Embryonic facial prominence (tissue), 1 donor: ENCODE results near the gene ZNF18.
"Not testable (repeated sequence)": the region's sequence is repeated elsewhere in the genome, so short reads cannot be mapped to it uniquely, and the experiment has no call there.

Source experiments
- DNase-seq: peaks from one replicate; pipeline ENCODE4 v3.0.0-alpha.2; 2016; ENCODE audit errors: extremely low spot score

ZNF18 gene

DNA sequence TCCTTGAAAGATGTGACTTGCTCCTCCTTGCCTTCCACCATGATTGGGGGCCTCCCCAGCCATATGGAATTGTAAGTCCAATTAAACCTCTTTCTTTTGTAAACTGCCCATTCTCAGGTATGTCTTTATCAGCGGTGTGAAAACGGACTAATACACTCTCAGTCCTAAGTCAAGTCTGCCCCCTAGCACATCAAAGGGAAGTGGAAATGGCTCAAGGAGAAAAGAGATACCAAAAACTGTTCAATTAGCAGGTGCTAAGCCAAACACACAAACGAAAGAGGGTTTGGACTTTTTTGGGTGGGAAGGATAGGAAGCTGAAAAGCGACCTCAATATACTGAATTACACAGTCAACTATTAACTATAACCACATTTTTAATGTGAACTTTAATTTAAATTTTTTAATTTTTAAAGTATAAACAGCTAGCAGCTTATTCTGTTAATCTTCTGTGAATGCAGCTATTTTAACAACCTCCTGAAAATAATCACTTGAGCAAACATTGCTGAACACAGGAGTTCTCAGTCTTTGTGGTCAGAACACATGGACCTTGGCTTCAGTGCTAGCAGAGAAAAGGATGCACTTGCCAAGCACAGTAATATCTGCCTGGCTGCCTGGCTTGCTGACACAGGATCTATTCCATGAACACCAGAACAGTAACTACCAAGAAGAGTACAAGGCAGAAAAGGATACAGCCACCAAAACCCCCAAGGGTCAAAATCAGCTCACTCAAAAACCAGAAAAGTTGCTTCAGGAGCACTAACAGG is 10.9 kb downstream of the ZNF18 start:
- DNase-seq, result no peak

DNA sequence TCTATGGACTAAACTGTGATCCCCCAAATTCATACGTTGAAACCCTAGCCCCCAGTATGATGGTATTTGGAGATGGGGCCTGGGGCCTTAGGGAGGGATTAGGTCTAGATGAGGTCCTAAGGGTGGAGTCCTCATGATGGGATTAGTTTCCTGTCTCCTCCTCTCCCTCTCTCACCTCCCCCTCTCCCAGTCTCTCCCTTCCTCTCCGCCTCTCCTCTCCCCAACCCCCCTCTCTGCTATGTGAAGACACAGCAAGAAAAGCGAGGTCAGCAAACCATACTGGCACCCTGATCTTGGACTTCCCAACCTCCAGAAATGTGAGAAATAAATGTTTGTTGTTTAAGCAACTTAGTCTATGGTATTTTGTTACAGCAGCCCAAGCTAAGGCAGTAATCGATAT is 15.4 kb downstream of the ZNF18 start:
- no peak for DNase-seq

DNA sequence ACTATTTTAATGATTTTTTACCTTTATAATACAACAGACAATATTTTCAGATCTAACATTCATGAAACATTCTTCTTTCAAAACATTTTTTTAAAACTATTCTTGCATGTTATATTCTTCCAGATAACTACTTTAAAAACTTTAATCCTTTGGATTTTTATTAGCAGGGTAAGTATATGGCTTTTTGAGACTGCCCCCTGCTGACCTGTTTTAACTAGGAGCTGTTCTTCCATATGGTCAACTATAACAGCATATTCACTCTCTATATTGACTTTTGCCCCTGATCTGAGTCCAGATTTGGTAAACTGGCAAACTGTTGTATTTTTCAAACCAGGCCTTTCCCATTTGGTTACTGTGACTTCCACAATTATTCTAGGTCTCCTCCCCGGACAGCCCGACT is 16.5 kb downstream of the ZNF18 start:
- DNase-seq, result no peak

DNA sequence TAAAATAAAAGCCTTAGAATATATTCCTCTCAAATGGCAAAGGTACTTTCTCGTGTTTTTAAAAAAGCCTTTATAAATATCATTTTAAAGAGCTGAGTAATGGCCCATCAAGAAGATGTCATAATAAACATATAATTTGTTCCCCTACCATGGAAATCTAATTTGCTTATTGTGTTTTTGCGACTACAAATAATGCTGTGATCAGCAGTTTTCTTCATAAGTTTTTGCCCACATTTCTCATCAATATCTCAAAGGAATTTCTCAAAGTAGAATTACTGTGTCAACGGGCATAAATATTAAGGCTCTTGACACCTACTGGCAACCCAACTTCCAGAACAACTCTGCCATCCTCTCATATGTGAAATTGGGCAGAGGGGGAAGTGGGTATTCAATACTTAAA is 17.5 kb downstream of the ZNF18 start:
- no peak for DNase-seq

DNA sequence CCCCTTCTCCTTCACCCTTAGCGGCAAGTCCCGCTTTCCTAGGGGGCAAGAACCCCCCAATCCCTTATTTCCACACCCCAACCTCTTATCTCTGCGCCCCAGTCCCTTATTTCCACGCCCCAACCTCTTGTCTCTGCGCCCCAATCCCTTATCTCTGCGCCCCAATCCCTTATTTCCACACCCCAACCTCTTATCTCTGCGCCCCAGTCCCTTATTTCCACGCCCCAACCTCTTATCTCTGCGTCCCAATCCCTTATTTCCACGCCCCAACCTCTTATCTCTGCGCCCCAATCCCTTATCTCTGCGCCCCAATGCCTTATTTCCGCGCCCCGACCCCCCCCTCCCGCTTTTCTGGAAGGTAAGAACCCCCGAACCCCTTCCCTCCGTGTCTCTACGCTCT is 24.5 kb downstream of the ZNF18 start:
- DNase-seq, result not testable (repeated sequence)

DNA sequence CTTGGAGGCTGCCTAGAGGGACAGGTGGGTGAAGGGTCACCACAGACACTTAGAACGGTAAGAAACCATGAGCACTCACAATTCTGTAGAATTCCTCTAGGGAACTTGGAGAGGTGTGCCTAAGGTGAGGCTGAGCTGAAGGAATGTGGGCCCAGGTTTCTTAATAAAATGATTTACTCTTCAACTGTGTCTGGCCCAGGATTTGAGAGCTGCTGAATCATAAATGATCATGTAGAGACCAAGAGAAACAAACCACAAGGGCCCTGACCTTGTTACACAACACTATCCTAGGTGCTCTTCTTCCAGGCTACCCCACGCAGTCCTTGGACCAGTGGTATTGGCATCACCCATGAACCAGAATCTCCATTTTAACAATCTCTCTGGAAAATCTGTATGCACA is 27.7 kb downstream of the ZNF18 start:
- DNase-seq, result no peak

DNA sequence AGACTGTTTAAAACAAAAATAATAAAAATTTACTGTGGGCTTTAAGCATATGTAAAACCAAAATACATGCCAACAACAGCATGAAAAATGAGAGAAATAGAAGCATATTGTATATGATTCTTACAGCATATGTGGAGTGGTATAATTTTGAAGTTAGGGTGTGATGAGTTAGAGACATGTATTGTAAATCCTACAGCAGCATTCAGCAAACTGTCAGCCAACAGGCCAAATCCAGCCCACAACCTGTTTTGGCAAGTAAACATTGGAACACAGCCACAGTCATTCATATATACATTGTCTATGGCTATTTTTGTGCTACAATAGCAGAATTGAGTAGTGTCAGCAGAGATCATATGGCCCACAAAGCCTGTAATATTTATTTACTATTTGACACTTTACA is 42.3 kb downstream of the ZNF18 start:
- no peak for DNase-seq

DNA sequence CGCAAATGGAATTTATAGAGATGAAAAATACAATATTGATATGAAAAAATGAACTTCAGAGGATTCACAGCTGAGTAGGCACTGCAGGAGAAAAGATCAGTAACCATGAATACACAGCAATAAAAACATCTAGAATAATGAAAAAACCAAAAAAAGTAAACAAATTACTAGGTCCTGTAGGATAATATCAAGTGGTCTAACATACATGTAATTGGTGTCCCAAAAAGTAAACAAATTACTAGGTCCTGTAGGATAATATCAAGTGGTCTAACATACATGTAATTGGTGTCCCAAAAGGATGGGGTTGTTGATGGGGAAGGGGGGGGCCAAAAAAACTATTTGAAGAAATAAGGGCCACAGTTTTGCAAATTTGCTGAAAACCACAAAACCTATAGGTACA is 43.4 kb downstream of the ZNF18 start:
- no peak for DNase-seq

DNA sequence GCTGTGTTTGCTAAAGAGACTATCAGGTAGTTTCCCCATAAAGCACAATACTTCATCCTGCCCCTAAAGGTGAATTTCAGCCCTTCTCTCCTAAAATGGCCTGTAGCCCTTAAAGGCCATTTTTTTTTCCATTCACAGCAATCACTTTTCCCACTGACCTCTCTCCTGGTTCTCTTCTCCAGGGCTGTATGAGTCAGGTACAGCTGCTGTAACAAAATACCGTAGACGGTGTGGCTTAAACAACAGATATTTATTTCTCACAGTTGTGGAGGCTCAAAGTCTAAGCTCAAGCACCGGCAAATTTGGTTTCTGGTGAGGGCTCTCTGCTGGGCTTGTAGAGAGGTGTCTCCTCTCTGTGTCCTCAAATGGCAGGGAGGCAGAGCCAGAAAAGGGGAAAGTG is 44.7 kb downstream of the ZNF18 start:
- DNase-seq, result no peak

- DNase-seq, result no peak
These were observed 46.3 kb downstream of the ZNF18 start for GRCh38 chr17:11950771-11951519.

GRCh38 chr17:11949571-11949970 is 47.7 kb downstream of the ZNF18 start:
- DNase-seq, result not testable (repeated sequence)

DNA sequence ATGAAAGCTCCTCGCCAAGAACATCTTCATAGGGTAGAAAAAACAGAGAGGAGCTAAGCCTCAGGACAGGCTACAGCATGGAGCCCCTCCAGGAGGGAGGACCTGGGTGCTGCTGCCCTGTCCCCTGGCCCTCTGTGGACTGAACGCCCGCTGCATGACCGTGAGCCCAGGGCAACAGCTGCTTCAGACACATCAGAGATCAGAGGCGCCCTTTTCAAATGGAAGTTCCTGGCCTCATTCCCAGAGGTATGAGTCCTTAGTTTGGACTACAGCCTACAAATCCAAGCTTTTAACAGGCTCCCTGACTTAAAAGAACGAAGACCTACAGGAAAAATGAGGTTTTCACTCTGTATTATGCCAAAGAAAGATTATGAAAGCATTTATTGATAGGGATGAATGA is 48.5 kb downstream of the ZNF18 start:
- DNase-seq, result no peak

DNA sequence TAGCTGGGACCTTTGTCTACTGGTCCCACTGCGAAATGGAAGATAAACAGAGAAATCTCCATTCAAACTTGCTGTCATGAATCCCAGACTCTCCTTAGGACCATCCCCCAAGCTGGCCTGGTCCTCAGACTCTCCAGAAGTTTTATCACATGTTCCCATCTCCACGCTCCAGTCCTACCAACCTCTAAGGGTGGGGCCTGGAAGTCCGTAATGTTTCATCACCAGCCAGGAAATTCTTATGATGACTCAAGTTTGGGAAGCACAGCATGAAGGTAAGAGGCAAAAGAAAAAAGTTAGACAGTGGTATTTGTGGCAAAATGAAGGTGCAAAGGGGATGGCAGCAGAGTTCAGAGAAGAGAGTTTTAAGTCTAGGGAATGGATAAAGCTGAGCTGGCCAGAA is 52.7 kb downstream of the ZNF18 start:
- DNase-seq, result no peak

DNA sequence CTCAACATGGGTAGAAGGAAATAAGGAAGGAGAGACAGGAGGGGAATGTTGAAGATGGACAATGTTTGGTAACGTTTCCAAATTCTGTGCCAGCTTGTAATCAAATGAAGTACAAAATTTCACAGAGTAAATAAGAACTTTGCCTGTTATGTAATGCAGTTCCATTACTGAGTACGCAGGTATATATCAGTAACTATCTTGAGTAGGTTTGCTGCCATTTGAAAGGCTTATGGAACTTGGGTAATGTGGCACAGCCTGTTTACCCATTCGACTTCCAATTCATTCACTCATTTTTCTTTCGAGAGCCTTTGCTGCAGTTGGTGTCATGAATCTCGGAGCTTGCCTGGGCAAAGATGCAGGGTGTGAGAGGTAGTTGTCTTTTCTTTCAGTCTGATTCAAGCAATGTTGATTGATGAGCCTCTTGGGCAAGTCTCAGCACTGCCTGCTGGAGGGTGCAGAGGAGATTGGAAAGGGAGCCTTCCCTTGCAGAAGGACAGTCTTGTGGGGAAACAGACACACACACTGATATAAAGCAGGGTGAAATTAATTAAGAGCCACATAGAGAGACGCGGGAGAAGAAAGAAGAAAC is 53.4 kb downstream of the ZNF18 start:
- DNase-seq, result no peak

- not testable (repeated sequence) for DNase-seq
These were observed 54.2 kb downstream of the ZNF18 start for GRCh38 chr17:11943086-11943485.

- DNase-seq, result no peak
These were observed 56.4 kb downstream of the ZNF18 start for GRCh38 chr17:11940904-11941303.

GRCh38 chr17:11935734-11936406 is 61.4 kb downstream of the ZNF18 start:
- peak; percentile 12 for DNase-seq

DNA sequence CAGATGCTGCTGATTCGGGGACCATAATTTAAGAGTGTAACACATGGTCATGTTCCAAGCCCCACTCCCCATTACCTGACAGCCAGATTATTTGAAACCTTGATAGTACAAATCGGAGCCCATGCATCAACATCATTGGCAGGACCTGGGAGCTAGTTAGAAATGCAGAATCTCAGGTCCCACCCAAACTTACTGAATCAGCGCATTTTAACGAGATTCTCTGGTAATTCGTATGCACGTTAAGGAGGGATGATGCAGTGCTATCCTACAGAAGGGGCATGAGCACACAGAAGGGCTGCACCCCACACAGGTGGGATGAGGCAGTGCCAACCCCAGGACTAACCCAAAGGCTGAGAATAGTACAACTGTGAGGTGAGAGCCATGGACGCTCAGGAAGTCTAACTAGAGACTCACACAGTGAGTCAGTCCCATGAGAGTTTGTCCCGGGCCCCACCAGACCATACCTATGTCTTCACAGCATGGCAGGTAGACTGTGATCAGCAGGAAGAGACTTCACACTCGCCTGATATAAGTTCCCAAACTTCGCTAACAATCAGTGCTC is 64.9 kb downstream of the ZNF18 start:
- no peak for DNase-seq

DNA sequence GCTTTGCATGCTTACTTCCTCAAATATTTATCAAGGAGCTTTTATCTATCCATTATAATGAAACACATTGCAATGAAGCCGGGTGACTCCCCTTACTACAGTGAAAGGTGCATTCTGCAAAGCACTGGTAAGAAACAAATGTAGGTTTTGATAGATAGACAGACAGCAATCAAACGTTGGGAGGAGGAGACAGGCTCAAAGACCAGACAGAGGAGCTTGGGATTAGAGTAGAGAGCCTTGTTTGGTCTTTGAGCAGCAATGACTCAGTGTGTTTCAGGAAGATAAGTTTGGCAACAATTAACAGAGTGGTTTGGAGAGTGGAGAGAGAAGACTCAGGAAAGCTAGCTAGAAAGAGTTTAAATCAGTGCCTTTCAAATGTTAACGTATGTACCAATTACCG is 68.8 kb downstream of the ZNF18 start:
- no peak for DNase-seq
